LNCAP (cell line): ENCODE measurements around the gene LHFPL5.

Experiments used
- CTCF ChIP-seq: fragments of 450-650 bp; IDR thresholded peaks from 2 replicates; pipeline ENCODE4 v1.5.1; 2017; ENCODE audit warnings: mild to moderate bottlenecking

Gene LHFPL5

DNA sequence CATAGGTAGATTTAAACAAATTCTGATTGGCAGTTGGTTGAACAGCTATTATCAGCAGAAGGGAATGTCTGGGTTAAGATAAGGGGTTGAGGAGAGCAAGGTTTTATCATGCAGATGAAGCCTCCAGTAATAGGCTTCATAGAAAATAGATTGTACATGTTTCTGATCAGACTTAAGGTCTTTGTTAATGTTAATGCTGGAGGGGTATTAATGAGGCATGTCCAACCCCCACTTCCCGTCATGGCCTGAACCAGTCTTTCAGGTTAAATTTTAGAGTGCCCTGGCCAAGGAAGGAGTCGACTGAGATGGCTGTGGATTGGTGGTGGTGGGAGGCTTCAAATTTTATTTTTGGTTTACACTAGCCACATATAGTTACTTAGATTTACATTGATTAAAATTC is 21.0 kb upstream of the LHFPL5 start:
- TF ChIP-seq CTCF, result no peak

DNA sequence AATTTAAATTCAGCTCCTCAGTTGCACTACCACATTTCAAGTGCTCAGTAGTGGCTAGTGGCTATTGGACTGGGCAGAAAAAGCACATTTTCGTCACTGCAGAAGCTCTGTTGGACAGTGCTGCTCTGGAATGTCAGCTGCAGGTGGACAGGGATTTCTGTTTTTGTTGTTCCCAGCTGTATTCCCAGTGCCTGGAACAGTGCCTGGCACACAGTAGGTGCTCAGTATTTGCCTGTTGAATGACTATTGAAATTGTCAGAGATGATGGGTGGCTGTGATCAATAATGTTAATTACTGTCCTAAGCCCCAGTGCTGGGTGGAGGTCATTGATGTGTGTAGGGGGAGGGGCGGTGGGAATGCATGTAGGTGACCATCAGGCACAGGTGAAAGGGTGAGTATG is 18.9 kb upstream of the LHFPL5 start:
- TF ChIP-seq CTCF, result no peak

- no peak for TF ChIP-seq CTCF
Measured at GRCh38 chr6:35786810-35787209, 18.3 kb upstream of the LHFPL5 start.

DNA sequence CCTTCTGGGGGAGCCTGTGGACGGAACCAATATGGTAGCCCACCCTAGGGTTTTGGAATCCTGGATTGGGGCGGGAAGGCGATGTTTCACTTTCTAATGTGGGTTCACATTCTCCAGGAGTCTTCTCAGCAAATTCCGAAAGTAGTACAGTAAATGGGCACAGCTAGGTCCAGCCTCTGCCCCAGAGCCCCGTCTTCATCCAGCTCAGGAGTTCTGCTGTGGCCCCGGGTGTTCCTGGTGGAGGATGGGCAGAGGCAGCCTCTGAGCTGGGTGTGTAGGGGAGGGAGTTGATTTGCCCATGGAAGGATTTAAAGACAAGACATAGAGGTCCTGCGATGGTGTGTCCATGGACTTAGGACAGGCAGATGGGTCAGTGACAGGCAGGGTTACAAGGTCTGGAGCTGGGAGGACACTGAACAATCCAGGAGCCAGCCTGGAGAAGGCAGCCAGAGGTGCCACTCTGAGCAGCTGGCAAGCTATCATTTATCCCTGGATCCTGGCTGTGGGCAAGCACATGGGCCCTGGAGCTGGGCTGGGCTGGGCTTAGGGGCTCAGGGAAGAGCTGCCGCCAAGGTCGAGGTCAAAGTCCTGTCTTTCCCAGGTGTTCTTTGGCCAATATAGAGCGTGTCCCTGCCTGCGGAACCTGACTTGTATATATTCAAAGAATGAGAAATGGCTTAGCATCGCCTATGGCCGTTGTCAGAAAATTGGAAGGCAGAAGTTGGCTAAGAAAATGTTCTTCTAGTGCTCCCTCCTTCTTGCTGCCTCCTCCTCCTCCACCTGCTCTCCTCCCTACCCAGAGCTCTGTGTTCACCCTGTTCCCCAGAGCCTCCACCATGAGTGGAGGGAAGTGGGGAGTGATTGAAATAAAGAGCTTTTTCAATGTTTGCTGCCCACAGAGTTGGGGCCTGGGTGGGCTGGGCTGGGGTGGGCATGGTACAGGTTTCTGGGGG is 17.6 kb upstream of the LHFPL5 start:
- TF ChIP-seq CTCF, result no peak

DNA sequence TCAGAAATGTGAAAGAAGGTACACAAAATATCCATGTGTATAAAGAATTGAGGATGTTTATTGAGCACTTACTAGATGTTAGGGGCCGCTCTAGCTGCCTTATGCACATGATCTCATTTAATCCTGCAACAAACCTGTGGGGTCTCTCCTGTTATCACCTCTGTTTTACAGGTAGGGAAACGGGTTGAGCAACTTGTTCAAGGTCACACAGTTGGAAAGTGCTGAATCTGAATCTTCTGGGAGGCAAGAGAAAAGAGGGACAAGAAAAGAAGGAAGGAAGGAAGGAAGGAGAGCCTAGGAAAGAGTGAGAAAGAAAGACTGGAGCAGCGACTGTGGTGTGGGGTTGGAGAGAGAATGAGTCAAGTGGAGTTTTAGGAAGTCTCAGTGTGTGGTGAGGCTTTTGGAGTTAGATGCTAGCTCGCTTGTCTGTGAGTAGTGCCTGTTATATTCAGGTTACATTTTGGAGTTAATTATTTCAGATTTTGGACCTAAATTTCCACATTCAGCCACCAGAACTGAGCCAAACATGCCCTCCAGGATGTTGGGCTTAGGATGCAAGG is 16.6 kb upstream of the LHFPL5 start:
- TF ChIP-seq CTCF, result no peak

DNA sequence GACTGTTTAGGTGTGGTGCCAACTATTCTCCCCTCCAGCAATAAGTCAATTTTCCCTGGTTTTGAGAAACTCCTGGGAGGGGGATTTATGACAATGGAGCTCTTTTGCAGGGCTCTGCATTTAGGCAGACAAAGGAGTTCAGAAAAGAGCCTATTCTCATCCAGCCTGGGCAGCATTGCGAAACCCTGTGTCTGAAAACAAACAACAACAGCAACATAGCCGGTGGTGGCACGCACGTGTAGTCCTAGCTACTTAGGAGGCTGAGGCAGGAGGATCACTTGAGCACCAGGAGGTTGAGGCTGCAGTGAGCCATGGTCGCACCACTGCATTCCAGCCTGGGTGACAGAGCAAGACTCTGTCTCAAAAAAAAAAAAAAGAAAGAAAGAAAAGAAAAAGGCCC is 14.5 kb upstream of the LHFPL5 start:
- TF ChIP-seq CTCF, result no peak

DNA sequence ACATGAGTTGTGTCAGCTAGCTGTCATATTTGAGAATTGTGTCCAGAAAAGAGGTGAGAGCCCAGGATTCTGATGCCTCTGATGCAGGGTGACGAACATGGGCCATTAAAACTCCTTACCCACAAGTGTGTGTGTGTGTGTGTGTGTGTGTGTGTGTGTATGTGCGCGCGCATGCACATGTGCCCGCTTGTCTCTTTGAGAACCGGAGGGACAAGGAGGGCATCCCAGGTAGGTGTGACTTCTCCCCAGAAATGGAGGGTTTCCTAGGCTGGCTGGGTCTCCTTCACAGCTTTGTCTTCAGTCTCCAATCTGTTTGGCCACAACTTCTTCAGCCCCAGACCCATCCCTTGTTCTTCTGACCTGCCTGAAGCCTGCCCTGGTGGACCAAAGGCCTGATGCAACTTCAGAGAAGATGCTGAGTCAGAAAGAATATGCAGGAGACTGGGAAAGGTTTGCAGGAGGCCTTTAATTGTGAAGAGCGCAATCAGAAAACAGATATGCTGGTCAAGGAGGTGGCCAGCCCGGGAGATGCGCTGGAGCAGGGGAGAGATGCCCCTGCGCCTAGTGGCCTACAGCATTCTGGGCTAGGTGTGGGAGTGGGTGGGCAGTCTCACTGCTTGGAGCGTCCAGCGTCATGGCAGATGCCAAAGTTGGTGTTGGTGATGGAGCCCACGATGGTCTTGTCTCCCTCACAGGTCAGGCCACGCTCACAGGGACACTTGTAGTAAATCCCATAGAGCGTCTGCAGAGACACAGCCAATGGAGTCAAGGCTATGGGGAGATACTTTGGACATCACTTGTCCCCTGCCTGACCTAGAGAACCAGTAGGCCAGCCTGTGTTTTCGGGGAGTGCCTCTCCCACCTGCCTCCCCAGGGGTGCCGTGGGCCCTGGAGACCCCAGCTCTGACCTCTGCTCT is 10.4 kb upstream of the LHFPL5 start:
- TF ChIP-seq CTCF, result no peak
